Gastroesophageal sphincter (tissue), 3 donors: ENCODE data around the gene PLXDC2.

ENCODE experiments used
- EP300 ChIP-seq: sonication (generic); formaldehyde crosslinking; IDR thresholded peaks from one replicate; pipeline ENCODE4 v1.6.1; 2017; ENCODE audit warnings: antibody characterized with exemption, mild to moderate bottlenecking
- POLR2A ChIP-seq, 2 donors: fragments of 450-650 bp; IDR thresholded peaks; one replicate each; pipeline ENCODE4 v1.6.1; 2017; ENCODE audit warnings: antibody characterized with exemption in 2 of 2, mild to moderate bottlenecking in 2 of 2, moderate library complexity in 1 of 2
- TF ChIP-seq, protein P1 (sequence below), 4 experiments: fragments of 200-600 bp in 2 of 4; fragments of 450-650 bp in 2 of 4; sonication (generic) in 1 of 4; IDR thresholded peaks; one replicate each; pipeline ENCODE4 v1.5.1; 2017 to 2019; ENCODE audit warnings: antibody characterized with exemption in 4 of 4, mild to moderate bottlenecking in 2 of 4, moderate library complexity in 2 of 4

- TF ChIP-seq, protein P1, sequence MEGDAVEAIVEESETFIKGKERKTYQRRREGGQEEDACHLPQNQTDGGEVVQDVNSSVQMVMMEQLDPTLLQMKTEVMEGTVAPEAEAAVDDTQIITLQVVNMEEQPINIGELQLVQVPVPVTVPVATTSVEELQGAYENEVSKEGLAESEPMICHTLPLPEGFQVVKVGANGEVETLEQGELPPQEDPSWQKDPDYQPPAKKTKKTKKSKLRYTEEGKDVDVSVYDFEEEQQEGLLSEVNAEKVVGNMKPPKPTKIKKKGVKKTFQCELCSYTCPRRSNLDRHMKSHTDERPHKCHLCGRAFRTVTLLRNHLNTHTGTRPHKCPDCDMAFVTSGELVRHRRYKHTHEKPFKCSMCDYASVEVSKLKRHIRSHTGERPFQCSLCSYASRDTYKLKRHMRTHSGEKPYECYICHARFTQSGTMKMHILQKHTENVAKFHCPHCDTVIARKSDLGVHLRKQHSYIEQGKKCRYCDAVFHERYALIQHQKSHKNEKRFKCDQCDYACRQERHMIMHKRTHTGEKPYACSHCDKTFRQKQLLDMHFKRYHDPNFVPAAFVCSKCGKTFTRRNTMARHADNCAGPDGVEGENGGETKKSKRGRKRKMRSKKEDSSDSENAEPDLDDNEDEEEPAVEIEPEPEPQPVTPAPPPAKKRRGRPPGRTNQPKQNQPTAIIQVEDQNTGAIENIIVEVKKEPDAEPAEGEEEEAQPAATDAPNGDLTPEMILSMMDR (IDR thresholded peaks at IDR 0.05) = no peak
- TF ChIP-seq POLR2A (IDR thresholded peaks at IDR 0.05) (no peak), EP300 (no peak)
Observed at GRCh38 chr10:19877466-19878255, 61.4 kb downstream of the PLXDC2 start.
